Dedifferentiated amniotic fluid mesenchymal stem cell (primary cell): ENCODE data around the gene NIPAL4.
A peak's percentile ranks its signal among the peaks of the same experiment; 100 is the strongest.
"Not testable (repeated sequence)": the region's sequence is repeated elsewhere in the genome, so short reads cannot be mapped to it uniquely, and the experiment has no call there.

ENCODE experiments used
- DNase-seq: peaks from one replicate; pipeline ENCODE4 v3.0.0-alpha.2; 2016; ENCODE audit errors: extremely low spot score

NIPAL4 gene

DNA sequence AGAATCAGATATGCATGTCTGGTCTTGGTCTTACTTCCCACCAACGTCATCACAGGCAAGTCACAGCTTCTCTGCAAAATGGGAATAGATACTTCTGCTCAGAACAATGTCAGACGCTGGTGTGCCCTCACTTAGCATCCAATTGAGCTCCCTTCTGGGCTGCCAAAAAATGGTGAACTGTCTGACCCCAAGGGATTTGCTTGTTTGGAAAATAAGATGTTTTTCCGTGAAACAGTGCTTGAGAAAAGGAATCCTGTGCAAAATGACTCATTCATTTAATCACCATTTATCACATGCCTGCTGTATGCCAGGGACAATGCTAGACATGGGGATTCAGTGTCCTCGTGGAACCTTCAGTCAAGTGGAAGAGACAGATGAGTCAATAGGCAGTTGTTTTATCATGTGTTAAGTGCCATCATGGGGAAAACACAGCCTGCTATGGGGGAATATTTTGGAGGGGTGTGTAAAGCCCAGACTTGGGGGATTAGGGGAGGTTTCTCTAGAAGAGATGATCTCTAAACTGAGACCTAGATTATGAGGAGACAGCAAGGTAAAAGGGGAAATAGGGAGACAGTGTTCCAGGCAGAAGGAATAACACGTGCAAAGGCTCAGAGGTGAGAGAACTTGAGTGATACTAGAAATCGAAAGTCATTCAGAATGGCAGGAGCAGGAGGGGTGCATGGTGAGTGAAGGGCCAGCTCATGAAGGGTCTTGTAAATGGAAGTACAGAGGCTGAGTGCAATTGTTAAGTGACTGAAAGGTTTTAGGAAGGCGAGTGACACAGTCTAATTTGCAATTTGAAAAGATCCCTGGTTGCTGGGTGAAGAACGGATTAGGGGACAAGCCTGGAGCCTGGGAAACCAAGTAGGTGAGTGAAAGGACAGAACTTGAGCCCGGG lies 3.9 kb downstream of the NIPAL4 start:
- DNase-seq: peak; percentile 15

DNA sequence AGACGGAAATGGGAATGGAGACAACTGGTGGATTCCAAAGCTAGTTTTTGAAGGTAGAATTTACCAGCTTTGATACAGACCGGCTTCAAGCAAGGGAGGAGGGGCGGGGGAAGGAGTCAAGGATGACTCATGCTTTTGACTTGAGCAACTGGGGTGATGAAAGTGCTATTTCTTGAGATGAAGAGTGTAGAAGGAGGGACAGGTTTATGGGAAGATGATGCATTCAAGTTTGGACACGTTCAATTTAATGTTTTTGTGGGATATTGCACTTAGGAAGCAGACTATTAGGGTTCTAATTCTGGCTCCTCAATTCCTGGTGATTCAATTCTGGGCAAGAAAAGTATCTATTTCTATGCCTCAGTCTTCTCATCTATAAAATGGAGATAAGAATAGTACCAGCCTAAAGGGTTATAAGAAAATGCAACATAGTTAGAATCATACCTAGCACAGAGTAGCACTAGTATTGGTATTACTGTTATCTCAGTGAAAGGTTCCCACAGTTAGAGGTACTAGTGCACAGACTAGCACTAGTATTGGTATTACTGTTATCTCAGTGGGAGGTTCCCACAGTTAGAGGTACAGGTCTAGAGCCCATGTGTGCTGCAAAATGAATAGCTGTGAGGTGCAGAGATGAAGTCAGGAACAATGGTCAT lies 4.6 kb downstream of the NIPAL4 start:
- DNase-seq: peak; percentile 75

DNA sequence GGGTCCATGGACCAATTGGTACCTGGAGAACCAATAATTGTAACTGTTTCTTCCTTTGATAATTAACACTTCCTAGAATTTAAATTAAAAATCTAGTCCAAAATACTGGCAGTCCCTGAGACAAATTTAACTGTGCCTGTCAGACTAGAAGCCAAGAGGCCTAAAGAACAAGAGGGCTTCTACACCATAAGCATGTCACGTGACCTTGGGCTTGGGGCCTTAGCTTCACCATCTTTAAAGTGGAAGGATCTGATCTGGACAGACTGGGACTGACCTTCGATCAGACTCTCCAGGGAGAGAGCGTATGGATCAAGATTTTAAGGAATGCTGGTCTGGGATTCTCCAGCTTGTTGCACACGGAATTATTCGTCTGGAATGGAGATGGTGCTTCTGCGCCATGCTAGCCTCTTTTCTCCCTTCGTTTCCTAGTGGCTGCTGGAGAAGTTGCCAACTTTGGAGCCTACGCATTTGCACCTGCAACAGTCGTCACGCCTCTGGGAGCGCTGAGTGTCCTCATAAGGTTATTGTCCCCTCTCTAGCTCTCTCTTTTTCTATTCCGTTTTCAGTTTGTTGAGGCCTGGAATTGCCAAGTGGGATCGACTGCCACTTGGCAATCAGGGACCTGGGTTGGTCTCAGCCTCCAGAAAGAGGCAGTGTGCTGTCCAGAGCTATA lies 8.4 kb downstream of the NIPAL4 start:
- DNase-seq: no peak

DNA sequence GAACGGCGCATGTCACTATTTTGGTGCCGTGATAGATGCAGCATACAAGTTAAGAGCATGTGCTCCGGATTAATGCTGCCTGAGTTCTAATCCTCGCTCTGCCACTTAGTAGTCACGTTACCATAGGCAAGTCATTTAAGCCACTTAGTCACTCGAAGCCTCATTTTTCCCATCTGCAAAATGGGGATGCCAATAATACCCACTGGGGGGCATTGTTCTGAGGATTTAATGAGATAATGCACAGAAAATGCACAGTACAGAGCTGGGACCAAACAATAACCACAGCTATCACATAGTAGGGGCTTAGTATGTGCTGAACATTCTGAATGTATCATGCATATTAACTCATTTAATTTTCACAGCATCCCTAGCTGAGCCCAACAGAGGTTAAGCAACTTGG lies 9.1 kb downstream of the NIPAL4 start:
- no peak for DNase-seq

DNA sequence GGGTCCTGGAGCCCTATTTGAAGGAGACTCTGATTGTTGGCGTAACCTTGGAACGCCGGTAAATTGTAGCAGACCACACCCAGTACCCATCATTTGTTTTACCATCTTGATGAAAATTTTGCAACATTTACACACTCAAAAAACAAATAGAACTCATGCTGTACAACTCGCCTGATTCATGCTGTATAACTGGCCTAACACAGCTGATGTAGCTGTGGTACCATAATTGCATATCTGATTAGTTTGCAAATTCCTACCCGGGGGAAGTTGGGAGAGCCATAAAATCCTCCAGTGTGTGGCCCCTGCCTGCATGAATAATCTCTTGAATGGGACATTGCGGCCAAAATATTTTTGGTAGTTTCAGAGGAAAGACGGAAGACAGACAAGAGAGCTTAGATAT lies 9.7 kb downstream of the NIPAL4 start:
- DNase-seq: no peak

DNA sequence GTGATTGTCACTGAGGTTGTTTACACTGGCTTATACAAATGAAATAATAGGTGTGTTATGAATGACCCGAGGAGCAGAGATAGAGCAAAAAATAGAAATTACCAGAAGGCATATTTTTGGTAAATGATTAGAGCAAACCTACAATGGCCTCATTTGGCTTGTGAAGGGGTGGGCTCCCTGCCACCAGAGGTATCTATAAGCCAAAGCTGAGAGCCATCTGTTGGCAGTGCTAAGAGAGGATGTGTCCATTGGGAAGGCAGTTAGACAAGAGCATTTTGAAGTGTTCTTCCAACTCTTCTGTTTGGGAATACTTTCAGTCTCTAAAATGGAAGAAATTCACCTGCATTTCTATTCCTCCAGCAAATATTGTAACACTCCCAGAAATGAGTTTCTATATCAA lies 10.6 kb downstream of the NIPAL4 start:
- no peak for DNase-seq

DNA sequence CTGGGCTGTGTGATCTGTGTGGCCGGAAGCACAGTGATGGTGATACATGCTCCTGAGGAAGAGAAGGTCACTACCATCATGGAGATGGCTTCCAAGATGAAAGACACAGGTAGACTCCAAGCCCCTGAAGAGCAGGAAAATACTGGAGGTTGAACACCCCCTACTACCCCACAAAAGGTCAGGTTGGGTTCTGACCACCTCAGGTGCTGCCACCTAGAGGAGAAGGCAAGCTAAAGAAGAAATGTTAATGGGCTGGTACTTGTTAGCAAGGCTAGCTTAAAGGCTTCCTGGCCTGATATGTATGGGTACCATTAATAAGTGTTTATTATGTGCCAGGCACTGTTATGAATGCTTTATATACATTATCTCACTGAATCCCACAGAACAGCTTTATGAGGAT lies 11.7 kb downstream of the NIPAL4 start:
- no peak for DNase-seq

DNA sequence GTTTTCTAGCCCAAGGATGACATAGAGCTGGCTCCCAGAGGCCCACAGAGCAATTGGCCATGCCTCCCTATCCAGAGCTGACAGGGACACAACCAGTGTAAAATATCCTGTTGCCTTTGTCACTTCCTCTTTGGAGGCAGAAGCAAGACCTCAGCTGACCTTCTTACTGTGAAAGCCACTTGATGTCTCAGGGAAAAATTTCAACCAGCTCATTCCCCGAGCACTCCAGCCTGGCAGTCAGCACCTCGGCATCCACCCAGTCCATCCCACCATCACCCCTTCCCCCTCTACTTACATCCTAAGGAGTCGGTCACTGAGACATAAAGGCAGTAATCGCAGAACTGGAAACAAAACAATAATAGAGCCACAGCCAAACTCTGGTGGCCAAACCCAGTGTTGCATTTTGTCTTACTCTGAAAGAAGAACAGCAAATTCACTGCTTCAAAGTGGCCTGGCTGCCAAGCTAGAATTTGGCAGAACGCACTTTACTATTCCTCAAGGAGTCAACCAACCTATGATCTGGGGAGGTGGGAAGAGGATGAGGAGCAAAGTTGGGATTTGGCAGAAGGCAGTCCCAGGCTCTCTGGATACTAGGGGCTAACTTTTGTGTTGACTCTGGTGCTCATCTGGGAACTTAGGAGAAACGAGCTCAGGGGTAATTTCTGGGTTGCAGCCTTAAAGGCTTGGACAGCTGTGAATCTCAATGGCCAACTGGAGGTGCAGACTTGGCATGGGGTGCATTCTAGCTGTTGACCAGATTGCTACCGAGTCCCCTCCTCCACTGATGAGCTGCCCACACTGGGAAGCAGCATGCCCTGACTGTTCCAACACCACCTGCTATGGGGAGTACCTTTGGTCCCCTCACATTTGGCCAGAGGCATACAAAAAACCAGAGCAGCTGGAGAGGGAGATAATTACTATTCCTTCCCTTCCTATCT lies 13.6 kb downstream of the NIPAL4 start:
- no peak for DNase-seq

DNA sequence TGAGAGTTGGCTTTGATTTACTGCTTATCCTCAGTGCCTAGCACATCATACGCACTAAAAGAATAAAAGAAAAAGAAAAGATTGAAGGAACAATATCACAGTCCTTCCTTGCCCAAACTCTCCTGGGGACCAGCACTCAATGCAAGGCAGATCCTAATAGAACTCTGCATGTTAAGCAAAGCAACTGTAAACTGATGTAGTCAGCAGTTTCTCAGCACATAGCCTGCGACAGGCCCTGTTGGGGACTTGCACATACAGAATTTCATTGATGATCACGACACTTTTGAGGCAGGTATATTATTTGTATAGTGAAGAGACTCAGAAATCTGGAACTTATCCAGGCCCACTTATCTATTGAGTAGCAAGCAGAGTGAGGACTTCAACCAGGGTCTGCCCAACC lies 15.4 kb downstream of the NIPAL4 start:
- DNase-seq: no peak

DNA sequence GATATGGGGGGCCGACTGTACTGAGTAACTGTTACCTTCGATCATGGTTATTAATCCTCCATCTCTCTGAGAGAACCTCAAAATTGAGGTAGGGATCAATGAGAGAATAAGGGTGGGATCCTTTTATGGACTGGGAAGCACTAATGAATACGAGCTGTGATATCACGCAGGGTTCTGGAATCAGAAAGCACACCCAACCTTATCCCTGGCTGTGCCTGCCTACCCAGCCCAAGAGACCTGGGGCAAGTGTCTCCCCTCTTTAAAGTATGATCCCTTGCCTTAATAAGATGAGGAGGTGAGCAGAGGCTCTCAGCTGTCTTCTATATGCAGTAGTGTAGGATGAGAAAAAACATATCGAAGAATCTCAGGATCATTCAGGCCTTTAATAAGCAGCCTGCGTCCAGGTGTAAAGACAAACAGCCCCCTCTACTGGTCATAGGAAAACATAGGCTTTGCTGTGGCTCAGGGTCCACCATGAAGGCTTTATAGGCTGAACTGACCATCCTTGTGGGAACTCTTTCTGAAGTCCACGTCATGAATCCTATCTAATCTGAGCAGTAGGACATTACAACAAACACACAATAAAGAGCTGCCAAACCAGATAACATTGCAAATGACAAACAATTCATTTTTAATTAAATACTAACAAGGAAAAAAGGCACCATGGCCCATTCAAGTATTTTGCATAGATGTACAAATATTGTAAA lies 16.8 kb downstream of the NIPAL4 start:
- peak; percentile 78 for DNase-seq

DNA sequence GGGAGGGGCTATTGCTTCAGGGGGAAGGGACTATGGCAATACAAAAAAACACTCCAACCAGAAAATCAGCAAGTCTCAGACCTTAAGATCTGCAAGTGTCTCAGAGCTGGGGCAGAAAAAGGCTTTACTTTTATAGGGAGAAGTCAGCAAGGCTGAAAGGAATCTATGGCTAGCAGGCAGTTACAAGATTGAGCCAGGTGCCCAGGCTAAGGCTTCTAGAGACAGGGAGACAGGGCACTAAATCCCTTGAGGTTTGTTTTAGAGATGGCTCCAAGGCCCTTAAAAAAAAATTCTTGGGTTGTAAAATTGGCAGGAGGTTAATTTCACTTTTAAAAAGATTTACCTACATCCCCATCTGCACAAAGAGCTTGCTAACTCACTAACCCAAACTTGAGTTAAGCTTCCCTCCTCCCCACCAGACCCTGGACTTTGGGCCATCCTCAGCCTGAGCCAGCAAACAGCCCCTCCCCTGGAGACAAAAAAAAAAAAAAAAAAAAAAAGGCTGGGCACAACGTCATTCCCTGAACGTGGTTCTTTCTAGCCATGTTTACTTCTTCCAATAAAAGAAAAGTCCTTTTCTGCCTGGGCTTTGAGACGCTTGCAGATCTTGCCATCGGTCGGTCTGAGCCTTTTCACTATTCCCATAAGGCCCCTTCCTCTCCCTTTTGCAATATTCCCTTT lies 17.9 kb downstream of the NIPAL4 start:
- DNase-seq: no peak

DNA sequence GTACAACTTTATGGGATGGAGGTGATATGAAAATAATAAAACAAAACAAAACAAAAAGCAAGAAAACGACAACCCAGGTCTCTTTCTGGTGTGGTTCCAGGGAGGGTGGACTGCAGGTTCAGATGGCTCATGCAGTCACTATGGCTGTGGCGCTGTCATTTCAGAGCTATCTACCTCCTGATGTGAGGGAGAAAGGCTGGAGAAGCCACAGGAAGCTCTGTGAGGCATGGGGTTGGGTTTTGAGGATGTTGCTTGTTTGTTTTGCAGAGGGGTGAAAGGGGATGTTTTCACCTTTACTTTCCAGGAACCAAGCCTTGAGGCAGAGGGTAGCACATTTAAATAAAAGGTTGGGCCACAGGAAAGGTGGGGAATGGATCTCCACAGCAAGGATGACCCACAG lies 18.7 kb downstream of the NIPAL4 start:
- DNase-seq: no peak

DNA sequence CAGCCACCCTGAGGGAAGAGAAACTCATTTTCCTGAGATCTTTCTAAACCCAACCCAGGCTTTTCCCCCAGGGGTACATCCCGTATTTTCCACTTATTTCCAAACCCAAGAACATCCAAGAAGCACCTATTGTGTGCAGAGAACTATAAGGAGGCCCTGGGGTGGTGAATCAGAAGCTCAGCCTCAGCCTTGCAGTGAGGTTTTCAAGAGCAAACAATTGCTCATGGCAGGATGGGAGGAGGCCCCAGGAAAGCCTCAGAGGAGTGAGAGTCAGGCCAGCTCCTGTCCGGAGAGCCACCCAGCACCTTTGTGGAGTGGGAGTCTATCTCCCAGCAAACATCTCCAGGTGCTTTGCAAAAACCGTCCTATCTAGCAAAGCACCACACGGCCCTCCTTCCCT lies 19.2 kb downstream of the NIPAL4 start:
- DNase-seq: no peak

DNA sequence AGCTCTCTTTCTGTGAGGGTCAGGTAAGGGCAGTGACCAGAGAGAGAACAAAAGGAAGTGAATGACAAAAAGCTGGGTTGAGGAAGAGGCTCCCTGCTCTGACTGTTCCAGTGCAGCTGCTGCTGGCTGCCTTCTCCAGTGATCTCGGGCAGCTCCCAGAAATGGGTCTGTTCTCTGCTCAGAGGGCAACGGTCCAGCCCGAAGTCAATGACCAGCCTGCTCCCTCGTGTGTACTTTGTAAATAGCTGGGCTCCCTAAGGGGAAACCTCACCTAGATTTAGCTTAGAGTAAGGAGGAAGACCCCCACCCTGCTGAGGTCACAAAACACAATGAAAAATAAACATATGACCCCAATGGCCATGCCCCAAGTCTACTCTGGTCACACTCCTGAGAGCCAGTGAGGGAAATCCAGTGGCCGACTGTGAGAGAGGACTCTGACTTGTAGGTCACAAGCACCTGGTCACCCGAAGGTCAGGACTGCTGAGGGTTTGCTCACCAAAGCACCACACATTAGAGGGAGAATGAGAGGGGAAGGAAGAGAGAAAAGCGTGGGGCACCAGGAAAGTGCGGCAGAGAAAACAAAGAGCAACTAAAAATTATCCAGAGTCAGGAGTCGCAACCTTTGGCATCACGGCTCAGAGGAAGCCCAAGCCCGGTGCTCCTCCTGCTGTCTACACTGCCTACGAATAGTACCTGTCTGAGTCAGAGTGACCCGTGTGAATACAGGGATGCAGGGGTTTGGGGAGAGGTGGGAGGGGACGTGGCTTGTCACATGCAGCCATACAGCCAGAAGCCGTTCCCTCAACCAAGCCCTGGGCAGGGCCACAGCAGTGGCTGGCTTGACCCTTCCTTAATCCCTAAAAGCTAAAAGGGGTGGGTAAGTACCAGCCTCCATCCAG lies 19.8 kb downstream of the NIPAL4 start:
- no peak for DNase-seq

DNA sequence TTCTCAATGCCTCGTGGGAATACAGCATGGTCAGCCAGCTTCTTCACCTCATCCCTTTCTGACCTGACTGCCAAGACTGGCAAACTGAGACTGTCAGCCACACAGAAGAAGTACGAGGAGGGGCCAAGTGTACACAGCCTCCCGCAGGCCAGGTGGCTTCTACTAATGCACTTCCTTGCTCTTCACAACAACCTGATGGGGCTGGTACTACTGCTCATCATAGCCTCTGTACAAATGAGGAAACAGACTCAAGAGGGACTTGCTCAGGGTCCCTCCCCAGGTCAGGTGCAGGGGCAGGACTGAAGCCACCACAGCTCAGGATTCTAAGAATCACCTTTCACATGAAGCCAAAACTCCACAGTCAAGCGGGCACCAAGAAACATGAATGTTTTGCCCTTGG lies 21.3 kb downstream of the NIPAL4 start:
- DNase-seq: no peak

DNA sequence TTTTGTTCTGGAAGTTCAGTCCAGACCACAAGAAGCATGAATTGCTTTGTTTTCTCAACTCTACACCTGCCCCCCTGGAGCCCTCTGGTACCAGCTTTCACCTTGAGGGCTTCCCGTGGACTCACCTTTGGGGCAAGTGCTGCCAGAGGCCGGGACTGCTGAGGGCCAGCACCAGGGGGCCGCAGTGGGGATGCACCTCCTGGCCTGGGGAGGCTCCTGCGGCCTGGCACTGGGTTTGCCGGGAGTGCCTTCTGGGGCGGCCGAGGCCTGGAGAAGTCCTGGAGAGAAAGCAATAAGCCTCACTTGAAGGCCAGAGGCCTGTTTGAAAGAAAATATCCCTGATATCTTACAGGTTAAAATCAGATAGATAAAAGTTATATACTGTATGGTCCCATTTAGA lies 21.7 kb downstream of the NIPAL4 start:
- no peak for DNase-seq

DNA sequence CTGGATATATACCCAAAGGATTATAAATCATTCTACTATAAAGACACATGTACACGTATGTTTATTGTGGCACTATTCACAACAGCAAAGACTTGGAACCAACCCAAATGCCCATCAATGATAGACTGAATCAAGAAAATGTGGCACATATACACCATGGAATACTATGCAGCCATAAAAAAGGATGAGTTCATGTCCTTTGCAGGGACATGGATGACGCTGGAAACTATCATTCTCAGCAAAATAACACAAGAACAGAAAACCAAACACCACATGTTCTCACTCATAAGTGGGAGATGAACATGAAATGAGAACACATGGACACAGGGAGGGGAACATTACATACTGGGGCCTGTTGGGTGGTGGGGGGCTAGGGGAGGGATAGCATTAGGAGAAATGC lies 22.7 kb downstream of the NIPAL4 start:
- not testable (repeated sequence) for DNase-seq

DNA sequence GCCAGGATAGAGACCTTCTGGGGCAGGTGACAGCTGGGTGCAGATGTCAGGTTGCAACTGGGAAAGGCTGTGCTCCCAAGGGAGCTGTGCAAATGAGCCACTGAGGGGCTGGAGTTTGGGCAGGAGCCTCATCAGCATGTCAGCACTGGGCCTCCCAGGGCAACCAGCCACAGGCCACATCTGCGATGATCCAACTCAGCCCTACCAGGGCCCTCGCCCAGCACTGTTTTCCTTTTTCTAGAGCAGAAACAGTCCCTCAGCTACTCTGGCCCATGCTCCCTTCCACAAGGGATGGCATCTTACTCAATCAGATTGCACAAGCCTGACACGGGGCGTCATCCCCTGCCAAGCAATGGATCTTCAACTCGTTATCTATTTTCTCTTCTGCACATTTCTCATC lies 24.8 kb downstream of the NIPAL4 start:
- no peak for DNase-seq

DNA sequence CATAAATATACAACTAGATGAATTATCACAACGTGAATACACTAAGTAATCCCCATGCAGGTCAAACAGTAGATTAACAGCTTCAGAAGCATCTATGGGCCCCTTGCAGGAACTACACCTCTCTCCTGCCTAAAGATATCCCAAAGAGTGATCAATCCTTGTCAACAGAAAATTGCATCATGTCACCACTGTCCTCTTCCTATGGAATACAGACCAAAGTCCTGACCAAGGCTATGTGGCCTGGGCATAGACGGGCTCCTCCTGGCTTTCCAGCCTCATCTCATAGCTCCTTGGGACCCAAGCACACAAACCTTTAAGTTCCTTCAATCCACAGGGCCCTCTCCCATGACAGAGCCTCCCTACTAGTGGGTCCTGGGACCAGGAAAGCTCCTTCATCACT lies 25.3 kb downstream of the NIPAL4 start:
- DNase-seq: no peak
